ENCODE results near the gene YIF1B.
"Not testable (repeated sequence)": the region's sequence is repeated elsewhere in the genome, so short reads cannot be mapped to it uniquely, and the experiment has no call there.

Gene YIF1B

DNA sequence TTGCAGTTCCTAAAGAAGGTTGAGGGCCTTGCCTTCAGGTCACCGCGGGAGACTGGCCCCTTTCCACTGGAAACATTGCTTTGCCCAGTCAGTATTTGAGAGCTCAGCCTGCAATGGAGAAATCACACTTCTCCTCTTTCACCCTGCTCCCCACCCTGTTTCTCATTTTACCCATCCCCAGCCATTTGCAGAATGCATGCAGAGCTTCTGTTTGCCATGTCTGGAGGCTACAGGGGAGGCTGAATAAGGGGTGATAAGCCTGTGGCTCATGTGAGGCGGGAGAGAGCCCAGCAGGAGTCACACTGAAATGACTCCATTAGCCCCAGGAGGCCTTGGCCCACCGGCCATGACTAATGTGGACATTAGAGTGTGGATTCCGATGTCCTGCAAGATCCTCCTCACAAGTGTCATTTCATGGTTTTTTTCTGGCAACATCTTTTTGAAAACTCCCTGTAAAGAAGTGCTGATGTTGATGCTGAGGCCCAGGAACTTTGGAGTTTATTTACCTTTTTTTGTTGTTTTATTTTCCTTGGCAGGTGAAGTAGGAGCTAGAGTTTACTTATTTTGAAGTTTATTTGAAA is 45.1 kb downstream of the YIF1B start:
- DNase-seq = no peak

DNA sequence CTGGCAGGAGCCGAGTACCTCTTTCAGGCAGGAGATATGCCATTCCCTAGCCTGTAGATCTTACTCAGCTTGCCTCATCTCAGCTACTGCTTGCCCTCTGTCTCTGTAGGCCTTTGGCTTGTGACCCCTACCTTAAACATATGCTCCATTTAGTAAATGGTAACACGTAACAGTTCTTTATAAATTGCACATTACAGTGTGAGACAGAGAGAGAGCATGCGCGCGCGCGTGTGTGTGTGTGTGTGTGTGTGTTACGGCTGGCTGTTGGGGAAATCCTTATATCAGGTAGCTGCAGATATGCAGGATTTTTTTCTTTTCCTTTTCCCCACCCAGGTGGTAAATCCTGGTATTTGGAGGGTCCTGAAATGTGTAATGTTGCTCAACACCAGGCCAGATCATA is 47.2 kb downstream of the YIF1B start:
- no peak for DNase-seq

DNA sequence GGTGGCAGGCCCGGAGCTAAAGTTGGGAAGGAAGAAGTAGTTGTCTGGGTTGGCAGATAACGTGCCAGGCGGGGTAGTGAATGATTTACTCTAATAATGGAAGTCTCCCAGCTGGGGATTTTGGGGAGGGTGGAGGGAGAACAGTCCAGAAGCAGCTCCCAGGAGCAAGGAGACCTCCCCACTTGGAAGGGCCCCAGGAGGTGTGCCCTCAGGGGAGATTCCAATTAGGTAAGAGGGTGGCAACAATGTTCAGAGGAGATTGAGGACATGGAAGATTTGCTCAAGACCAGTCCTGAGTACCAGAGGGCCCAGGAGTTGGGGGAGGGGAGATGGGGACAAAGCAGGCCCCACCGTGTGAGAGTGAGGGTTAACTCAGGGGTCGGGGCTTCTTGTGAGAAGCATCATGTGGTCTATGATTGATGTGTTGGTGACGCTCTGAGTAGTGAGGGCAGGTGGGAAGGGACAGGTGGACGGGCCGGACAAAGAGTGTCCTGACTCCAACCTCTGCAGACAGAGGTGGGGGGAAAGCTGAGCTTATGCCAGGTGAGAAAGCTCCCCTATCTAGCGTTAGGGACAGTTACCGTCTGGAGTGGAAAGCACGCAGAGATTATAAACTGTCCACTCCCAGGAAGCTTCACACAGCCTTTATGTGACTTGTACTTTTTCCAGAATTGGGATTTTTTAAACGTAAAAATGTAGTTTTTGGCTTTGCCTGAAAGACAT is 47.8 kb downstream of the YIF1B start:
- DNase-seq = no peak

DNA sequence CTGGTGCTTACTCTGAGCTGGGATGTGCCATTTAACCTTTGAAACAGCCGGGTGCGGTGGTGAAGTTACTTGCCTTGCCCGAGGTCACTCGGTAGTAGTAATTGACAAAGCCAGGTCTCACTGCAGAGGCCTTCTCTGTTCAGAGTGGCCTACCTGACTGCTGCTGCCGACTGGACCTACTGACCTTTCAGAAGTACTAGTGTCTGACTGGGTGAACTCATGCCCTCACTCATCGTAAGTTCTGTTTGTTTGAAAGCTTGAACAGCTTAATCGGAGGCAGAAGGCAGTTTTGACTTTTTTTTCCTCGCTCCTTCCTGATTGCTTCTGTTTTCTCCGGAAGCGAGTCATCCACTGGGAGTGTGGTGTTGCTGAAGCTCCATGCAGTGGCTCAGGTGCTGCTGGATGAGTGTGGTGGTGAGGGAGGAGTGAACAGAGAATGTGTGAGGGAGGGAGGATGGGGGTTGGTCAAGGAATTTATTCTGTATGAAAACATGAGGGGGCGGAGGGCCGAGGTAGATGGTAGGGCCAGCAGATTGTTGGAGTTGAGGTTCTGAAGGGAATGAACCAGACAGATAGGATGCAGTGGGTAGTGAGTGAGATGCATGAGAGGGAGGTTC is 48.7 kb downstream of the YIF1B start:
- no peak for DNase-seq

DNA sequence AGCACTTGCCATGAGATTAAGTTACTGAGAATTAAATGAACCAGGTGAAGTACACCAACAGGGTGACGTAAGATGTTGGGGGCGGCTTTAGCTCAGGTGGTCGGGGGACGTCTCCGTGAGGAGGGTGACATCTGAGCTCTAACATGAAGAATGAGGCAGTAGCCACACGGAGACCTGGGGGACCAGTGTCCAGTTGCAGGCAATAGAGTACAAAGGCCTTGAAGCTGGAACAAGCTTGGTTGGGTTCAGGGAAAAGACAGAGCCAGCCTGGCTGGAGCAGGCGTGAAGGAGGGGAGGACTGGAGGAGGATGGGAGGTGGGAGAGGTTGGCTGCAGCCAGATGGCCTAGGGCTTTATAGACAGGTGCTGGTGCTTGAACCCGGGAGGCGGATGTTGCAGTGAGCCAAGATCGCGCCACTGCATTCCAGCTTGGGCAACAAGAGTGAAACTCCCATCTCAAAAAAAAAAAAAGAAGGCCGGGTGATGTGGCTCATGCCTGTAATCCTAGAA is 49.8 kb downstream of the YIF1B start:
- no peak for DNase-seq

DNA sequence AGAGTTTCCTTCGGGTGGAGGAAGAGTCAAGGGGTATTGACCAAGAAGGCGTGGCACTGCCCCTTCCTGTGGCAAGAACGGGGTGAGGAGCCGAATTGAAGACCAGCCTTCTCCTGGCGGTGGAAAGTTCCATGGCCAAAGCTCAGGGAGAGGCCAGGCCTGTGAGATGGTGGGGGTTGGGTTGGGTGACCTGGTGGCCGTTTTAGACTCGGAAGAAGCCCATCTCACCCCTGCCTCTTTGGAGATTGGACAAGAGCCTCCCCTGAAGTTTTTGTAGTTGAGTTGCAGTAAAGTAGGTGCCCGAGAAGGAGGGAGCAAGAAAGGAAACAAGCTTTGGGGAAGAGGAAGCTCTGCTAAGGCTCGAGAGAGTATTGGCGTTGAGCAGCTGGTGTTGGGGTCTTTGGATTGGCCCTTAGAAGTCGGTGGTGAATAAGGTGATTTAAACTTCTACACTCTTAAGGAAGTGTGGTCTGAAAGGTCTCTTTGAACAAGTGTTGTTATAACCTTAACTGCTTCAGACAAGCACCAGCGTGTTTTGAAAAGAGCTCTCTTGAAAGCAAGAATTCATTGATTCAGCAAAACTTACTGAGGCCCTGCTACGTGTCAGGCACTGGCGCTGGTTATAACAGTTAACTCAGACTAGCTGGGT is 50.4 kb downstream of the YIF1B start:
- no peak for DNase-seq

DNA sequence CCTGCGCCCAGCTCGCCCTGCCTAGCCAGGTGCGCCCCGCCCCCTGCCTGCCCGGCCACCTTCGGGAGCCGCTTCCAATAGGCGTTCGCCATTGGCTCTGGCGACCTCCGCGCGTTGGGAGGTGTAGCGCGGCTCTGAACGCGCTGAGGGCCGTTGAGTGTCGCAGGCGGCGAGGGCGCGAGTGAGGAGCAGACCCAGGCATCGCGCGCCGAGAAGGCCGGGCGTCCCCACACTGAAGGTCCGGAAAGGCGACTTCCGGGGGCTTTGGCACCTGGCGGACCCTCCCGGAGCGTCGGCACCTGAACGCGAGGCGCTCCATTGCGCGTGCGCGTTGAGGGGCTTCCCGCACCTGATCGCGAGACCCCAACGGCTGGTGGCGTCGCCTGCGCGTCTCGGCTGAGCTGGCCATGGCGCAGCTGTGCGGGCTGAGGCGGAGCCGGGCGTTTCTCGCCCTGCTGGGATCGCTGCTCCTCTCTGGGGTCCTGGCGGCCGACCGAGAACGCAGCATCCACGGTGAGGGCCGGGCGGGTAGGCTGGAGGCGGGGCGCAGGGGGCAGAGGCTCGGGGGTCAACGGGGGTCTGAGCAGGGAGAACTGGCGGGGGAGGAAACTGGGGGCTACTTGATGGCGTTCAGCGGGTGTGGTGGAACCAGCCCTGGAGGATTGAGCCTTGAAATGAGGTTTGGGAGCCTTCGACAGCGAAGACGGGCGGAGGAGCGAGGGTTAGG is 51.1 kb downstream of the YIF1B start, which contains the start of gene SPINT2:
Gene SPINT2, plus strand, starts transcription at position 88 of the 727 bp plus-strand sequence. Its CDS starts 320 bp downstream, at position 408.
- peak; percentile 91 for DNase-seq

DNA sequence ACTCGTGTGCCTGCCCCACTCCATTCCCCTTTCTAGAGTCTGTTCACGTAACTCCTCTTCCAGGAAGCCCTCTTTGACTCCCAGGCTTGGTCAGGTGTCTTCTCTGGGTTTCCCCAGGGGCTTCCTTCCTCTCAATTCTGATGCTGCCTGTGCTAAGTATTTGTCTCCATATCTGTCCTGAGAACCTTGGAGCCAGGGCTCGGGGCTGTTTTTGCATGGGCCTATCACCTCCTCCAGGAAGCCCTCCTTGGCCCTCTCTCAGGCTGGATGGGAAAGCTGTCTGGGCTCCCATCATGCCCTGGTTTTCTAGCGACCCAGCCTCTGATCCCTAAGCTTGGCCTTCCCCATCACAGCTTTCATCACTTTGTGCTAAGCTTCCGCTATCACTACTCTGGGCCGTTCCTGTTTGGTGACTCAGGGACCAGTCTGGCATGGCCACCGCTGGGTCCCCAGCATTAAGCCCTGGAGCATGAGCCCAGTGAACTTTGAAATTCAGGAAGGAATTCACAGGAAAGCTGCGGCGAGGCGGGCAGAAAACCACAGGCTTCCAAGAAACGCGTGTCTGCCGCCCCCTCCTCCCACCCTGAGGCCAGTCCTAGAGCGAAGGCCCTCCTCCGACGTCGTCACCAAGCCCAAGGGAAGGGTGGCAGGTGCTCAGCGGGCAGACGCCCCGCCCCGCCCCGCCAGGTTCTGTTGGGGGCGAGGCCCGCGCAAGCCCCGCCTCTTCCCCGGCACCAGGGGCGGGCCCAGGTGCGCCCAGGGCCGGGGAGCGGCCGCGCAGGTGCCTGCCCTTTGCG is 51.9 kb downstream of the YIF1B start:
- peak; percentile 65 for DNase-seq

DNA sequence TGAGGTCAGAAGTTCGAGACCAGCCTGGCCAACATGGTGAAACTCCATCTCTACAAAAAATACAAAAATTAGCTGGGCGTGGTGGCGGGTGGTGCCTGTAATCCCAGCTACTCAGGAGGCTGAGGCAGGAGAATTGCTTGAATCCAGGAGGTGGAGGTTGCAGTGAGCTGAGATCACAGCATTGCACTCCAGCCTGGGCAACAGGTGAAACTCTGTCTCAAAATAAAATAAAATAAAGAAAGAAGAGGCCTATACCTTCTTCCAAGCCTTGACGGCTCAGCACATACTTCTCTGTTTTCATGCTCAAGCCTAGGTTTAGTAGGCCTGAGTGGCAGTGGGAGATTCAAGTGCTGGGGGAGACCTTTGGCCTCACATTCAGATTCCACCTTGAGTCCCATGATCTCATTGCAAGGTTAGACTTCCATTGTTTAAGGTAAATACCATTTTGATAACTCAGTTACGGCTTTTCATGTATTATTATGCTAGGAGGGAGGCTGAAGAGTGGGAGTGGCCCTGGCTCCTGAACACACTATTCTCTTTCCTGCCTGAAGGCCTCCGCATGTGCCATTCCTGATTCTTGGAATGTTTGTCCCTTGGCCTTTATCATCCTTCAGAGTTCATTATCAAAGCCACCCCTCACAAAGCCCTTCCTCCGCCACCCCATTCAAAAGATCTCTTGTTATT is 53.0 kb downstream of the YIF1B start:
- no peak for DNase-seq

DNA sequence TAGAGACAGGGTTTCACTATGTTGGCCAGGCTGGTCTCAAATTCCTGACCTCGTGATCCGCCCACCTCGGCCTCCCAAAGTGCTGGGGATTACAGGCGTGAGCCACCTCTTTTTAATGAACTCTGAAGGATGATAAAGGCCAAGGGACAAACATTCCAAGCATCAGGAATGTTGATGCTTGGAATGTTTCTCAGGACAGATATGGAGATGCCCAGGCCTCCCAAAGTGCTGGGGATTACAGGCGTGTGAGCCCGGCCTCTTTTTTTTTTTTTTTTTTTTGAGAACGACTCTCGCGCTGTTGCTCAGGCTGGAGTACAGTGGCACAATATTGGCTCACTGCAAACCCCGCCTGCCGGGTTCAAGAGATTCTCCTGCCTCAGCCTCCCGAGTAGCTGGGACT is 53.8 kb downstream of the YIF1B start:
- DNase-seq = not testable (repeated sequence)

DNA sequence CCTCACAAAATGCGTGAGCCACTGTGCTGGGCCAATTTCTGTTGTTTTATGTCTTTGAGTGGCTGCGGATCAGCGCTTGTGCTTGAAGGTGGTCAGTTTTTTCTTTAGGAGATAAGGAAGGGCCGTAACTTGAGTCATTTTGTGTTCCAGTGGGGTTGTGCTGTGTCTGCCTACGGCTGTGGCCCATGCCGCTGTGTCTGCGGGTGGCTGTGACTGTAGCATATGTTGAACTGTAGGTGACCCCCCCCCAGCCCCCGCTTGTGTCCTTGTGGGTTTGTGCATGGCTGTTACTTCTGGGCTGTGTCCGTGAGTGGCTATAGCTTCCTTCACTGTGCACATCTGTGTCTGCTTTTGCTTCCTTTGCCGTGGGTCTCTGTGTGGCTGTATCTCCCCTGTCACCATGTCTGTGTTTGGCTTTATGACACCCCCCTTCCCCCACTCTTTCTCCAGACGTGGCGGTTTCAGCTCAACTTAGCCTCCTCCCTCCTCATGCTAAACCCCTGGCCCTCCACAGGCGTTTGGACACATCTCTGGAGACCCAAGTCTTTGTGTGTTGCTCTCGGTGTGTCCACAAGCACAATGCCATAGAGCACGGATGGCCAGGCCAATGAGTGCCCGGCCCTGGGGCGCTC is 60.2 kb downstream of the YIF1B start:
- no peak for DNase-seq

DNA sequence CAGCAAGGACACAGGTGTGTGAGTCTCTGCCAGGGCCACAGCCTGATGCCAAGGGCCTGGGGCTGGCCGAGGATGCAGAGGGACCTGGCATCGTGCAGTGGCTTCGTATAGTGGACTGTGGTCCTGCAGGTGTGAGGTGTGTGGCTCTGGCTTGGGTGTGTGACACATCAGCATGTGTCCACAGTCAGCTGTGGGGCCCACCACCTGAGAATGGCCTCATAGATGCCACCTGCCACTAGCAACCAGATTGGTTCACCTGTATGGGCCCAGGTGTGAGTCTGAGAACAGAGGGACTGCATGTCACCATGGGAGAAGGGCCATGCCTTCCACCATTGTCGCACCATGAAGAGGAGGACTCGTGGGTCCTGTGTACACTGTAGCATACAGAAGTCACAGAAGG is 62.0 kb downstream of the YIF1B start:
- no peak for DNase-seq
